GM21717 (cell line): ENCODE results near the gene CBLN1.

ENCODE experiments used
- ATAC-seq: cut with Tn5 transposase; IDR thresholded peaks from one replicate; pipeline ENCODE4 v1.9.1; 2021; ENCODE audit warnings: mild to moderate bottlenecking, moderate library complexity; ENCODE audit not compliant: unreplicated experiment

The CBLN1 gene

DNA sequence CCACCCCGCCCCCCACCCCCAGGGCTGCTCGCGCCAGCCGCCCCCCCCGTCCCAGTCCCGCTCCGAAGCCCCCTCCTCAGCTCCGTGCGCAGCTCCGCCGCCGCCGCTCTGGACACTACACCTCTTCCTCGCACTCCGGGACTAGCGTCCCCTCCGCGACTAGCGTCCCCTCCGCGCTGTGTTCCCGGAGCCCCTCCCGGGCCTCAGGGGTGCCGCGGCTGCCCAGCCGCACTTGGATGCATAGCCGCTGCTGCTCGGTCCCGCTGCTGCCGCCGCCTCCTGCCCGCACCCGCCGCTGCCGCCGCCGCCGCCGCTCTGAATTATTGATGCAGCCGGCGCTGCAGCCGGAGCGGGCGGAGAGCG lies at the start of gene CBLN1:
Gene CBLN1, minus strand, starts transcription at position 359 of the 363 bp plus-strand sequence. CDS start 373 bp downstream, outside the sequence.
- ATAC-seq = no peak

DNA sequence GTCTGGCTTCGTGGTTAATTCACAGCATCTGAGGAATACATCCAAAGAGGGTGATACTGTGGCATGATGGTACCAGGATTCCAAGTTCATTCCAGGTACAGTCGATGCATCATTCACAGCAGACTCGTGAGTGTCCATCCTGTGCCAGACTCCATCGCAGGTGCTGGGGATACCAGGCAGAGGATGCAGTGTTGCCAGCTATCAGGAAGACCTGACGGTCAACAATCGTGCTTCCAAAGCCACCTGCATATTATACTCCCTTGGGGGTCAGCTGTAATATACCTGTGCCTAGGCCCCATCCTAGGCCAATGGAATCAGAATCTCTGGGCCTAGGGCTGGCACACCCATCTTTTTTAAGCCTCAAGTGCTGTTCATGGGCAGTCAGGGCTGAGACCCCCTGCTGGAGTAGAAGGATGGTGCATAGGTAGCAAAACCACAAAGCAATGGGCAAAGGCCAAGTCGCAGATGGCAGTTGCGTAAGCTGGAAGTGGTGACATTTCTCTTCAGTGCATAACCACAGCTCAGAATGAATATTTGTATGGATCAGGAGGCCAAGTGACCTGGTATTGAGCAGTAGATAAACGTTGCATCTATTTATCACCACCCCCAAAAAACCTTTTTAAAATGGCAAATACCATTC lies 49.0 kb upstream of the CBLN1 start:
- ATAC-seq = no peak

DNA sequence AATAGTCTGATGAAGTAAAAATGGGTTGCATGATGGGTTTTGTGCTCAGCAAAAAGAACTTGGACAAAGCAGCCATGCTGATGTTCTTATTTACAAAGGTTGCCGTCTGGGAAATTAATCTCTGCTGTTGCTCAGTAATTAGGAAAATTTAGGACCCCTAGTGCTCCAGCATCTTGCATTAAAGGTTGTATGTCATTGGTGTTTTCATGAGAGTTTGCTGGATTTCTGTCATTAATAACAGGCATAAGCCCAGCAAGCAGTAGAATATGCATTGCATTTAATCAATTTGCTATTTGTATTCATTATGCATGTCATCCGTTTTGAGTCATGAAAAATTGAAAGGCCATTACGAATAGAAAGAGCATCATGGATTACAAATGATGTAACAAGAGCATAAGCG lies 46.7 kb upstream of the CBLN1 start:
- no peak for ATAC-seq

DNA sequence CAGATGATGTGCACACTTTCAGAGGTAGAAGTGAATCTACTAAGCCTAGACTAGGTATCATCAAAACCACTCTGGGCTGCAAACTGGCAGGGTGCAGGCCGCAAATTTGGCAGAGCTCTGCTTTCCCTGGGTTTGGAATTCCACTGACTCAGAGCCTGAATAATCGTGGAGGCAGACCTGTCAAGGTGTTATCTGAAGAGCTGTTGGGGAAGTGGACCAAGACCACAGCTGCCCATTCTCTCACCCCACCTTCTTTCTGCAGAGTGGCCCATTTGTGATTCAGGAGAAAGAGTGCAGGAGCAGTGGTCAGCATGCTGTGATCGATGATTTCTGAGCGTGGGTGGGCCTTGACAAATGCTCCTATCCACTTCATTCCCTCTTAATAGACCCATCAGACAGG lies 45.8 kb upstream of the CBLN1 start:
- no peak for ATAC-seq

DNA sequence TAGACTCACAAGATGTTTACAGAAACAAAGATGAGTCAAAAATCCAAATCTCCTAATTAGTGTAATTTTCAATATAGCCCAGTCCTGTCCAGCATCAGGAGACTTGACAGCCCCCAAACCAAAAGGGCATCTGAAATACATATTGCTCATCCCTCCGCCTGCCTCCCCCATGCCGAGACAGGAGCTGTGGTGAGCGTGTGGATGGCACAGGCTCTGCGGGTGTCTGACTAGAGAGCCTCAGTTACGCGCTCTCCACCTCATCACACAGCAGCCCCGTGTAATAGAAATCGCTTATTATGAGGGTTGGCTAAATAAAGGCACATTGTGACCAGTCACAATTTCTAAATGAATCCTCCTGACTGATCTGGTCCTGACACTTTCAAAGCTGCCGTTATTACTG lies 43.1 kb upstream of the CBLN1 start:
- ATAC-seq = no peak

DNA sequence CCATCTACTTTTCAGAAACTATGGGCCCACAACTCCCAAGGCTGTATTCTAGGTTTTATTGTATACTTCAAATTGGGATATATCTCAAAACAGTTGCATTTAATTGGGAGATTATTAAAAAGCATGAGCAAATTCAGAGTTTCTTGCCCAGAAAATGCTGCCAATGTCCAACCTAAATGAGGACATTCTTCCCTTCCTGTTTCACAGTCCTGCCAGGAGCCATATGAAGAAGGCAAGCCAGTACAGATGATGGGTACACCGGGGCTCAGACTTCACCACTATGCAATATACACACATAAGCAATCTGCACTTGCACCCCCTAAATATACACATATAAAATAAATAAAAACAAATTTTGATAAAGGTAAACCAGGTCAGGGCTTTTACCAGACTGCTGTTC lies 34.0 kb upstream of the CBLN1 start:
- no peak for ATAC-seq

DNA sequence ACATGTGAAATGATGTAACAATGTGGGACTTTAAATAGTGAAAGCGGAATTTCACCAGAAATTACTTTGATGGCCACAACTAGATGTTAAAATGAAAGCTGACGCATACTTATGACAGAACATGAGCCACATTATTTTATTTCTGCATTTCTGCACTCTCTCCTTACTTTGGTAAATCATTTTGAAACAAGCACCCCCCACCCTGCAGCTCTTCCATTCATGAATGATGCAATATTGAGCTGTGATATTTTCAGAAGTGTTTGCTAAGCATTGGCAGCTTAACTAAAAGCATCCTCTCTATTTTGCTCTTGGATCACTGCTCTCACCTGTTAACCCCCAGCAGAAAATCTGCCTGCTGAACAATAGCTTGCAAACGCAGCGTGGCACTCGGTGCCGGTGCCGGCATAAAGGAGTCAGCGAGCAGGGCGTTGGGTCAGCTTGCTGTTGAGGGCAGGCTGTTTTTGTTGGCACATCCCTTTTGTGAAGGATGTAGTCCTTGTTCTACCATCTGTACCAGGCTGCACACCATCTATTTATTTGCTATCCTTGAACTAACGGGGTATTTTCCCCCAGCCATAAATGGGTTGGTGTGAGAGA lies 30.8 kb upstream of the CBLN1 start:
- ATAC-seq = no peak

DNA sequence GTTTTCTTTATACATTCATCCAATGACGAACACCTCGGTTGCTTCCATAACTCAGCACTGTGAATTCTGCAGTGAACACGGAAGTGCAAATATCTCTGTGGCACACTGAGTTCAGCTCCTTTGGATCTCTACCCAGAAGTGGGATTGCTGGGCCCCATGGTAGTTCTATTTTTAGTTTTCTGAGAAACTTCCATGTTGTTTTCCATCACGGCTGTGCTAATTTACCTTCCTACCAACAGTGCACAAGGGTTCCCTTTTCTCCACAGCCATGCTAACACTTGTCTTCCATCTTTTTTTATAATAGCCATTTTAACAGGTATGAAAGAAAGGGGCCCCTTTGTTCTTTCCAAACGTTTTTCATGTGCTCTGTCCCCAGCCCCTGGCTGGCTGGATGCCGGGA lies 30.2 kb upstream of the CBLN1 start:
- ATAC-seq = no peak

DNA sequence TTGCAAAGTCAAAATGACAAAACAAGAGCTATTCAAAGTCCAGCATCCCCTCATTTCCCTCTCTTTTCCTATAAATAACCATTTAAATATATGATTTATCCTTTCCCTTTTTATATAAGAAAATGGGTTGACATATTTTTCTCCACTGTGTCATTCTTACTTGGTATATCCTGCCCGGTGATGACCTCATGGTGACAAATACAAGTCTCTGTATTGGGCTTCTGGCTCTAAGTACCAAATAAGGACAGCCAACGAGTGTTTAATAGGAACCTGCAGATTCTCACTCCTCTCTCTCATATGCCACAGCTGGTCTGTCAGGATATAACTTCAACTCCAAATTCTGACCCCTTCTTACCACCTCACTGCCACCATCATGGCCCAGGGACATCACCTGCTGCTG lies 25.5 kb upstream of the CBLN1 start:
- no peak for ATAC-seq

DNA sequence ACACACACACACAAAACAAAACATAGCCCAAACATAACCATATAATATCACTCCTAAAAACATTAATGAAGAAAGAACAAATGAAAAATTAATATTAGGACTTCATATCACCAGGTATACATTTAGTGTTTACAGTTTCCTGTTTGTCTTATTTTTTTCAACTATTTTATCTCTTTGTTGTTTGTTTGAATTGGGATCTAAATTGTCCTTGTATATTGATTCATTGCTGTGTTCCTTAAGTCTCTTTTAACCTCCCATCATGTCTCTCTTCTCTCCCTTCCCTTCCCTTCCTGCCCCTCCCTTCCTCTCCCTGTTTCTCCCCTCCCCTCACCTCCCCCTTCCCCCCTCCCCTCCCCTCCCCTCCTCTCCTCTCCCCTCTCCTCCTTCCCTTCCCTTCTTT lies 23.8 kb upstream of the CBLN1 start:
- ATAC-seq = no peak

DNA sequence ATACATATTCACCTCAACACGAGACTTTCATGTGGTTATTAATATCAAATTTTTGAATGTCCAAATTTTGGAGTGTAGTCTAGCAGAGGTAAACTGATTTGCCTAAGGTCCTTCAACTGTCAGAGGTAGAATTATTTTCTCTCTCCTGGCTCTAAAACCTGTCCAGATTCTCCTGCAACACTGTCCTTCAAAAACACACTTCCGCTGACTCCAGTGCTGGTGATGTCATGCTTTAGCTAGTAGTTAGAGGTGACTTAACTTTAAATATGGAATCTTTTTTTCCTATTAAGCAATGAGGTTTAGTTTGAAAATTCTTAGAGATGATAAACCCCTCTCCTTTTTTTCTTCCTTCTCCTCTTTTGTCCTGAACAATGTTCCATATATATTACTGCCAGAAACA lies 10.8 kb upstream of the CBLN1 start:
- ATAC-seq = no peak

DNA sequence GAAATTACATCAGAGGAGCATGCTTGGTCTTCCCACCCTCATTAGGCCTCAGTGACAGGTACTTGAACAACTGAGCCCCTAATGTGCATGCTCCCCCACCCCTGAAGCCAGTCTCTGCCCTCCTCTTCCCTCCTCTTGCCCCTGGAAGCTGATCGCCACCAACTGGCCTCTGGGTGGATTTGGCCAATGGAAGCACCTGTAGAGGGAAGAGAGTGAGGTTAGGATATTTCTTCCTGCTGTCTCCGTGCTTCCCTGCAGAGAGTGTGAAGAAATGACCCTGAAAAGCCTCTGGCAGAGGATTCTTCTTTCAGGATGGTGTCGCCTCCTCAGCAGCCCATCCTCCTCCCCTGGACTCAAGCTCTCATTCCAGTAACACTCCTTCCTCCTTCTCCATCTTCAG lies 5.9 kb upstream of the CBLN1 start:
- no peak for ATAC-seq

DNA sequence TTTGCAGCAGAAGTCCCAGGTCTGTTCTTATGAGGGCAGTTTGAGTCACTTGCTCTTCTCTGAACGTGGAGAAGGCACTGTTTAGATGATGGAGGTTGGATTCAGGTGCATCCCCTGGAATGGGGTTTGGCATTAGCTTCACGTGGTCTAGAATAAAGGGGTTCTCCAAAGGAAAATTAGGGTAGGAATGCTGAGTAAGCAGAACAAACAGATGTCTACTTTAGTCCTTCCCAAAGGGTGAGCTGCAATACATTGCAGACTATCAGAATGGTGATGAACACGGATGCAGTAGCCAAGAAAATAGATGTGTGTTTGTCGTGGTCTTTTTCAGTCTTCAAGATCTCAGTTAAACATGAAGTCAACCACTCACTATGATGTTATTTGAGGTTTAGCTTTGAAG lies 3.3 kb upstream of the CBLN1 start:
- ATAC-seq = no peak

DNA sequence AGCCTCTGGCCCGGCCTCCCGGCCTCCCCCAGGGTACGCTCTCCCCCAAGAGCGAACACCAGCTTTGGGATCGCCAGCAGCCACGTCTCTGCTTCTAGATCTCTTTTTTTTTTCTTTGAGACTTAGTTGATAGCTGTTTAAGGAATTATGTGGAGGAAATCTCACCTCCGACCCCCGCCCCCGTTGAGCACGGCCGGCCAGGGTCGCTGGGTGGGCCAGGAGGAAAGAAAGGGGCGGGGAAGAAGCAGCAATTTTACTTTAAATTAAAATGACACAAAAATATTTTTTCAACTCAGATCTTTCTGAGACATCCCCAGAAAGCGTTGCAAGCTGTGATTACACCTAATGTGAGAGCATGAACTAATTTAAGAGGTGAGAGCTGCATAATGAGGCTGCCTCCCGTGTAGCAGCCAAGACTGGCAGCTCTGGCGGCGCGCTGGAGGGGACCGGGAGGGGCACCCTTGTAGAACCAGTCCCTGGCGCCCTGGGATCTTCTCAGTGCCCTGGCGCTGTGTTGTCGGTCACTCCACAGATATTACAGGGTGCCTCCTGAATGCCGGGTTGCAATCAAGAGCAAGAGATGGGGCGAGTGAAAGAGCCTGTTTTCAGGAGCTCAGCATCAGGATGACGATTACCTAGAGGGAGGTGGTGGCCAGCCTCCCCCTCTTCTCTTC lies 1.9 kb upstream of the CBLN1 start:
- no peak for ATAC-seq

DNA sequence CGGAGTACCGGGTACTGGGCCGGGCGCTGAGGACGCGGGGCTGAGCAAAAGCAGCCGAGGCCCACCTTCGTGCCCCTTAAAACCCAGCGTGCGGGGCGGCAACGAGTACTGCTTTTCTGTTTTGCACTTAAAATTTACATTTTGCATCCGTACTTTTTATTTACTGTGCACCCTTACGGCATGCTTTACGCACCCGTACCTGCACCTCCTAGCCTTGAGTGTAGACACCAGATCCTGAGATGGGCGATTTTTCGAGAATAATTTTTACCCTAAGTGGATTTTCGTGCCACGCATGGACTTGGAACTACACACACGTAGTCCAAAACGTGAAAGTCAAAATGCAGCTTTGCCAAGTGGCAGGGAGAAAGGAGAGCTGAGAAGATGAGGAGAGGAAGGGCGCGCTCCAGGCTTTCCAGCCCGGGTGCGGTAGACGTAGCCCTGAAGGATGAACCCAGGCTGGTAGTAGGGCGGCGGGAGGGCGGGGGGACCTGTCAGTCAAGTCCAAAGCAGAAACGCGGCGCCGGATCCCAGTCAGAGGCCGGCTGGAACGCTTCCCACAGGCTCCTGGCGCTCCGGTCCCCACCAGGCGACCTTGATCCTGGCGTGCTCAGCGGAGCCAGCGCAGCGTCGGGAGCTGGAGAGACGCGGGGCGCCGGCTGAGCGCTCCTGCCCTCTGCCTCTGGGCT lies 1.2 kb upstream of the CBLN1 start:
- ATAC-seq = no peak

DNA sequence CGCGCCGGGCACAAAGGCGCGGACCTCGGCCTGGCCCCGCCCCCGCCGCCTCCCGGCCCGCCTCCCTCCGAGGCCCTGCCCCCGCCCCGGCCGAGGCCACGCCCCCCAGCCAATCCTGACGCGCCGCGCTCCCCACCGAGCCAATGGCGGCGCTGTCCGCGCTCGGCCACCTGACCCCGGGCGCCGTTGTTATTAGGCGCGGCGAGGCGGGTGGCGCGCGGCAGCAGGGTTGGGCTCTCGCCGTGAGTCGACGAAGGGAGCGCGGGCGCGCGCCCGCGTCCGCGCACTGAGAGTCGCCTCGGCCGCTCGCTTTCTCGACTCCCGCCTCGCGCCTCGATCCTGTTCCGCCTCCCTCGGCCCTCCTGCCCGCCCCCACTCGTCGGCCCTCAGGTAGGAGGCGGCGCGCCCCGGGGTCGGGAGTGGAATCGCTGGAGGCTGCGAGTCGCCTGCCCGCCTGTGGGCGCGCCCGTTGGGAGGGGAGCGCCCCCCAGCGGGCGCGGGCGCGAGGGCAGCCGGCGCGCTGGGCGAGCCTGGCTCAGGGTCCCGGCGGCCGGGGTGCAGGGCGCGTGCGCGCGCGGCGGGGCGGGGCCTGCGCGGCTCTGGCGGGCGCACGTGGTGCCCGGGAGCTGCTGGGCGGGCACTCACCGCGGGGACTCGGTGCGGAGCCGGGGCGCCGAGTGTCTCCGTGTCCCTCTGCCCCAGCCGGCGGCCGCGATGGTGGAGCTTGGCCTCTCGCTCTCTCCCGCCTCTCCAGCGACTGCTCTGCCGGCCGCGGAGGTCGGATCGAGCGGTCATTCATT lies 405 bp upstream of the CBLN1 start:
- ATAC-seq = peak; percentile 82

DNA sequence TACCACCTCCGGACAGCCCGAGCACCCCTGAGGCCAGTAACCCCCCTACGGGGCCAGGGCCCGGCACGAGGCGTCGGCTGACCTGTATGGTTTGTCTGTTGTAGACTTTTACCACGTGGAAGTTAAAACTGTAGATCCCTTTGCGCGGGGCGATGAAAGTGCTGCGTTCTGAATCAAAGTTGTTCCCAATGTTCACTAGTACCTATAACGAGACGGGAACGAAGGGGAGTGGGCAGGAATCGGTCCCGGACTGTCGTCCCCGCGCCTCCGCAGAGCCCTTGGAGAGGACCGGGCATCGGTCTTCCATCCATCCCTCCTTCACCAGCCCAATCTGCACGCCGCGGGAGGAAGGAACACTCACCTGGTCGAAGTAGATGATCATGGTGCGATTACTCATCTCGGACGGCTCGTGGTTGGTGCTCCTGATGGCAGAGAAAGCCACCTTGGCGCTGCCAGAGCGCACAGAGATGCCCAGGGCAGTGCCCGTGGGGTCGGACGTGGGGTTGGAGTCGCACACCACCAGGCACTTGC lies 732 bp downstream of the CBLN1 start:
- no peak for ATAC-seq

DNA sequence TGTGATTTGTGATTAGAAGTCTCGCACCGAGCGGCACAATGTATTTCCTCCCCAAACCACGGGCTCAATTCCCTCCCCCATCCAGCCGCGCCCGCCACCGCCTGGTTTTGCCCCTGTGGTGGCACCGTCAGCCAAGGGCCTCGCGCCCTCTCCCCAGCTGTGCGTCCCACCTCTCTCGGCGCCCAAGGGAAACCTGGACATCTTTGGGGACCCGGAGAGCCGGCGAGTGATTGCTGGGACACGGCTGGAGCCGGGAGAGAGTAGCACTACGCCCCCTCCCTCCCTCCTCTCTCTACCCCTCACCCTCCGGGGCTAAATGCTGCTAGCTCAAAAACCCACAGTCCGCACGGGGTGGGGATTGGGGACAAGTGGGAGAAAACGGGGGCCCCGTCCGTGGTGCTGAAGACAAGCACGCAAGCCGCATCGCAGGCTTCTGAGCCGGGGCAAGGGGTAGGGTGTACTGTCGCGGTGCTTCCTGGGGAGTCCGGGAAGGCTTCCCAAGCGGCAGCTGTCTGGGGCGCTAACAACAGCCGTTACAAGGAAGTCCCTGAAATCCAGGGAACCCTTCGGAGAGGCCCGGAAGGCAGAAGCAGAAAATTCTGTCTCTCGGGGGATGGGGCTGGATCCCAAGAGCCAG lies 1.4 kb downstream of the CBLN1 start:
- ATAC-seq = no peak

DNA sequence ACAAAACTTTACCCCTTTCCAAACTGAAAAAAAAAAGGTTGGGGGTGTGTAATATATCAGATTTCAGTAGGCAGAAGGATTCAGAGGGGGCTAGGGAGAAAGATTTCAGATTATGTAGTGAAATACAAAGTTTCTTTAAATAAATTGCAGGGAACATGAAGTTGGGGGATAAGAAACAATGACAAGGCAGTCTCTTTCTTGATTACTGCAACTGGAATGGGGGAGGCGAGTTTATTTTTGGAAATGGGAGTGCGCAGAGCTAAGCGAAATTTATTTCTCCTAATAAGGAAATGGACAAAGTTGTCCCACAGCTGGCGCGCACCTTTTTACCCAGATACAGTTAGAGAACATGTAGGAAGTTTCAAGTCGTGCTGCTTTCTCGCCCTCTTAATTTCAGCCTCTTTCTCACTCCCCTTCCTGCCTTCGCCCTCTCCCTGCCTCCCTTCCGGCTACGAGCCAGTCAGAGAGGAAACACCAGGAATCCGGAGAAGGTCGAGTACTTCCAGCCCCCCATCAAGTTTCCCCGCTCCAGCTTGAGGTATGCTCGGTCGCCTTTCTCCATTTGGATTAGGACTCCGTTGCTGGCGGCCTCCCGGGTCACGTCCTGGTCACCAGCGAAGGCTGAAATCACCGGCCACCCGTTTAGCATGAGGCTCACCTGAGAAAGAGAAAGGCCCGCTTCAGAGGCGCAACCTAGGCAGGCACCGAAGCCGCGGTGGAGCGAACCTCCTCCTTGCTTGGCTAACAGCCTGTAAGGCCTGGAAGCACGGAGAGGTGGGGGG lies 2.5 kb downstream of the CBLN1 start:
- ATAC-seq = no peak

DNA sequence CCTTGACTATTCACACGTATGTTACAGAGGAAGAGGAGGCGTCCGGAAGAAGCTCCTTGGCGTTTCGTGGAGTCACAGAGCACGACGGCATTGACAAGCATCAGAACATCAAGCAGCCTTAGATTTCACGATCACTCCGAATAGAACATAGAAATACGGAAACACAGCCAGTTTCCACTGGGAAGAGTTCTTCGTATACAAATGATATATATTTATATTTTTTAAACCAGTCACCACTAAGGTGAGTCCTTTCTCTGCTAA lies 3.1 kb downstream of the CBLN1 start:
- ATAC-seq = no peak
